Thymus (tissue), 14 donors: ENCODE data around the gene CCDC169. TPM values are rescaled to one million over a fixed set of nuclear protein-coding genes. Genes with fewer than 3 reads are reported as not detected.

Experiments used
- DNase-seq, 9 donors: peaks; one replicate each; pipeline ENCODE4 v3.0.0-alpha.2; 2013; ENCODE audit warnings: low spot score in 9 of 9, low read depth in 6 of 9, missing footprints in 1 of 9
- H3K27ac ChIP-seq, 2 donors: one replicate each; pipeline ENCODE4 v1.5.1; 2013; ENCODE audit warnings: control low read depth in 1 of 2, low read depth in 1 of 2, low read length in 1 of 2, mild to moderate bottlenecking in 1 of 2, moderate library complexity in 1 of 2
- H3K27me3 ChIP-seq, 2 donors: one replicate each; pipeline ENCODE4 v1.5.1; 2013; ENCODE audit warnings: low read length in 1 of 2; ENCODE audit not compliant: control insufficient read depth in 2 of 2, insufficient read depth in 1 of 2
- H3K36me3 ChIP-seq, 2 donors: one replicate each; pipeline ENCODE4 v1.5.1; 2013; ENCODE audit warnings: low read length in 1 of 2, mild to moderate bottlenecking in 1 of 2, moderate library complexity in 1 of 2; ENCODE audit not compliant: control insufficient read depth in 2 of 2, insufficient read depth in 2 of 2
- H3K4me1 ChIP-seq, 2 donors: one replicate each; pipeline ENCODE4 v1.5.1; 2013; ENCODE audit warnings: low read length in 2 of 2; ENCODE audit not compliant: control insufficient read depth in 2 of 2, insufficient read depth in 2 of 2
- H3K4me3 ChIP-seq, 2 donors: one replicate each; pipeline ENCODE4 v1.5.1; 2013; ENCODE audit warnings: low read length in 2 of 2, control low read depth in 1 of 2, mild to moderate bottlenecking in 1 of 2
- H3K9me3 ChIP-seq, 2 donors: one replicate each; pipeline ENCODE4 v1.5.1; 2013; ENCODE audit warnings: low read length in 1 of 2, mild to moderate bottlenecking in 1 of 2; ENCODE audit not compliant: control insufficient read depth in 2 of 2, insufficient read depth in 1 of 2
- whole genome bisulfite sequencing: extraction: QIAGEN DNeasy Blood & Tissue Kit; methylation state at CpG from one replicate; pipeline ENCODE4 v1.1.7; 2013; 5-methylcytosine and 5-hydroxymethylcytosine counted together
- long read RNA-seq, 10 donors: transcript quantifications; one replicate each; lab custom pipeline, GENCODE V29; 2026
- polyA plus RNA-seq: library from polyadenylated mRNA; stranded (reverse); fragments of 200-250 nt; gene quantifications from one replicate; pipeline ENCODE4 v1.2.3, GENCODE V29; 2013
- total RNA-seq: library from RNA; stranded (reverse); fragments of 120-200 nt; gene quantifications from one replicate; pipeline ENCODE4 v1.2.4, GENCODE V29; 2013
- donor health status: healthy.

The CCDC169 gene
- total RNA-seq, result 0.66 TPM
- polyA plus RNA-seq, result 0.23 TPM
- long read RNA-seq, donor 1, result 0 reads
- long read RNA-seq, donor 2, result 0 reads
- long read RNA-seq, donor 3, result 0 reads
- long read RNA-seq, donor 4, result 0 reads
- long read RNA-seq, donor 5, result 0 reads
- long read RNA-seq, donor 6, result 0 reads
- long read RNA-seq, donor 7, result 0 reads
- long read RNA-seq, donor 8, result 0 reads
- long read RNA-seq, donor 9, result 0 reads
- long read RNA-seq, donor 10, result 0 reads

DNA sequence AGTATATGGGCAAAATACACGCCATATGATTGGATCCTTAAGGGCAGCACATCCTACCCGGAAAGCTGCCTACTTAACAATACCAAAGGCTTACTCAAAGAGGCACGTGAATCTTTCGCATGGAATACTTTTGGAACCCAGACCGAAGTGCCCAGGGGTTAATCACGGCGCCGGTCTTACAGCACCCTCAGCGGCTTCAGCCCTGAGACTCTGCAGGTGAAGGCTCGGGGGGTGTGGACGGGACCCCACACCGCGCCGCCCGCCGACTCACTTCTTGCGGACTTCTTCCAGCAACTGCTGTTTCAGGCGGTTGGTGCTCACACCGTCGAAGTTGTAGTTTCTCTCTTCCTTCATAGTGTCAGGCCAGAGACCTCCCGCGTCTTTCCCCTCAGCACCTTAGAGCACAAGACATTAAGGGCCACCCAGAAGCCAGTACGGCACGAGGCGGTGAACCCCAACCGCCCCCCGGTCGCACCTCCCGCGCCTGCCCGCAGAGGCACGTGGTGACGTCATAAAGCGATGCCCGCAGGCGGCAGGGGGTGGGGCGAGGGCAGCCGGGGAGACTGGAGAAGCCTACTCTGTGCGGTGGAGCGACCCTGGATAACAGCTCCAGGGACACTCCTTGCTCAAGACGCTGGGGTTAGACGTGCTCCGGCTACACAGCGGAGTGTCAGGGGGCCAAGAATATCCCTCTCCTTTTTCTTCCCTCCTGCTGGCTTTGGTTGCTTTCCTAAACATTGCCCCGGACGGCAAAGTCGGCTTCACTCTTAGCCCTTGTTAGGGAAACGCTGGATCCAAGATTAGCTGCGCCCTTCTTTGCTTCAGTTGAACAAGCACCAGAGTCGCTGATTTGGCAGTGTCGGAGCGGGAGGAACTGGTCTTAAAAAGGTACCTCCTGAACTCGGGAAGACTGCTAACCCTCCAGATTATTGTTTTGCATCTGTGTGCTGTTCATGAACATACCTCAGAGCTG, at the start of gene CCDC169:
Gene CCDC169 (minus strand): TSS at position 449 of the 973 bp plus-strand sequence. CDS start 95 bp downstream, at position 354.
- Histone ChIP-seq H3K36me3 (no peaks in the 10 kb centered on the region), H3K9me3 (no peaks in the 10 kb centered on the region), H3K4me3 (peak within 1 kb of the TSS; percentile 51 to 54), H3K27ac (no peak within 1 kb of the TSS), H3K4me1 (no peaks in the 10 kb centered on the region), H3K27me3 (peaks cover 0 to 18% of the 10 kb centered on the region in 2 donors)
- 1% methylated on average over 53 of the region's 53 CpGs for WGBS
- peak in 7 of 9 donors; percentile 23 to 74 (median 53) for DNase-seq

DNA sequence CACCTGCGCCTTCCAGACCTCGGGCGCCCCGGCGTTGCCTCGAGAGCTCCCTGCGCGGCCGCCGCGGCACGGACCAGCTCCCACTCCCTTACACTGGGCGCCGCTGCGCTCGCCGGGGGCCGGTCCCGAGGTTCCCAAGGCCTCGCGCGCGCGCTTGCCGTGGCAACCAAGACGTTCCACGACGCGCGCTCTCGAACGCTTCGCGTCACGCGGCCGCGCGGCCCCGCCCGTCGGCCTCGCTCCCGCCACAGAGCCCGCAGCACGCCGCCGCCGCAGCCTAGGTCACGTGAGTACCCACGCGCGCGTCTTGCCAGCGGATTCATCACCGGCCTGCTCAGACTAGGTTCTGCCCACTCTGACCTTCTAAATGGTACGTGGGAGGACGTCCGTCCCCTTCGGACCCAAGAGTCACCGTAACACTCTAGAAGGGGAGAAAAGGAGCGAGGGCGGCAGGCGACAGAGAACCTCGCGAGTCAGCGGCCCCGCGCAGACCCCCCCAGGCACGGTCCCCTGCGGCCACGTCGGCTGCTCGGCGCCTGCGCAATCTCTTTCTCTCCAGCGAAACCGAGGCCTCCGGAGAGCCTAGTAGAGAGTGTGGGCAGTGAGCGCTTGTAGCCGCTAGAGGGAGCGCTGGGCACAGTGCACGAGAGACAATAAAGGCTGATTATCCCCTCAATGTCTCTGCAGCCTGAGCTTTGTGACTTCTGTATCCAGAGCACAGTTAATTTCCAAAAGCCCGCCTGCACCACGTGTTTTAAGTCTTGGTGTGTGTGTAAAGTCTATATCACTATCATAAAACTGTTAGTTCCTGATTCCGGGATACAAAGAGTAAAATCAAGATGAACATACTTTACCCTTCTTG, 48.8 kb upstream of the CCDC169 start, which contains the start of gene SPART:
Gene SPART (minus strand): TSS at position 173 of the 862 bp plus-strand sequence. CDS start 10,564 bp downstream, outside the sequence.
- WGBS, result under 1% methylated on average over 86 of the region's 86 CpGs
- peaks cover 2 to 9% of the 10 kb centered on the region in 2 donors for H3K27me3 ChIP-seq
- no peaks in the 10 kb centered on the region for H3K9me3 ChIP-seq
- no peaks in the 10 kb centered on the region for H3K36me3 ChIP-seq
- peak; percentile 73 to 94 (median 87) for DNase-seq
- H3K4me3 ChIP-seq, result peak within 1 kb of the TSS; percentile 78 to 79
- peak within 1 kb of the TSS; percentile 86 to 90 for H3K27ac ChIP-seq
- H3K4me1 ChIP-seq, result peaks cover 4 to 9% of the 10 kb centered on the region in 2 donors

DNA sequence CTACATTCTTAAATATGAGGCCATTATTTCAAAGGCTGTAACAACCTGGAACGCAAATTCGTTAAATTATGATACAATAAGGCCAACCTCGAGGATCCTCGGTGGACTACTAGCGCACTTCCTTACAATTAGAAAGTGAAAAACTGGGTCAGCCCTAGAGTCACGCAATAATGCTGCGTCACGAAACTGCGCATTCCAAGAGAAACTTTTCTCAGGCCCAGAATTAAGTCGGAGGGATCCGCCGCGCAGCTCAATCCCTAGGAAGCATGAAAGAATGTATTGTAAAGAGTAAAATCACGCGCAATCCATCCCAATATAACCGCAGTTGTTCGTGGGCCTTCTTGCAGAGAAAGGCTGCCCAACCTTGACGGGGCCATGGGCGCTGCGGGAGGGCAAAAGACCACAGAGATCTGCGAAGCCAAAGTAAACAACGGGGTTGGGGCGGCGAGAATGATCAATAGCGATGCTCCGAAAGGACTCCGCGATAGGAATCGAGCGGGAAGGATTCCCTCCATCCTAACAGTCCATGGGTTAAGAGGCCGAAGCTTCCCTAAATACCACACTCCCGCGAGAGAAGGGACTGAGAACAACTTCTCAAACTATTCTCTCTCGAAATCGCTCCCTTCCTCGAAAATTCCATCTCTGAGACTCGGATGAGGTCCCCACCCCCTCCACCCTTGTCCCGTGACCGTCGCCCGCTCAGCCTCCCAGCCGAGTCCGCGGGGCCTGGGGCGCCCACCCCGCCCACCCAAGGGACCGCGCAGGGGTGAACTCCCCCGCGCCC, 48.0 kb upstream of the CCDC169 start:
- peak overlapping the region; percentile 86 for H3K27ac ChIP-seq
- under 1% methylated on average over 50 of the region's 50 CpGs for WGBS
- H3K4me3 ChIP-seq, result peak overlapping the region; percentile 78 to 79
- peak in 8 of 9 donors; percentile 16 to 66 (median 36) for DNase-seq
- H3K36me3 ChIP-seq, result no peaks in the 10 kb centered on the region
- H3K9me3 ChIP-seq, result no peaks in the 10 kb centered on the region
- H3K27me3 ChIP-seq, result peaks cover 2 to 9% of the 10 kb centered on the region in 2 donors
- H3K4me1 ChIP-seq, result peaks cover 4 to 9% of the 10 kb centered on the region in 2 donors

DNA sequence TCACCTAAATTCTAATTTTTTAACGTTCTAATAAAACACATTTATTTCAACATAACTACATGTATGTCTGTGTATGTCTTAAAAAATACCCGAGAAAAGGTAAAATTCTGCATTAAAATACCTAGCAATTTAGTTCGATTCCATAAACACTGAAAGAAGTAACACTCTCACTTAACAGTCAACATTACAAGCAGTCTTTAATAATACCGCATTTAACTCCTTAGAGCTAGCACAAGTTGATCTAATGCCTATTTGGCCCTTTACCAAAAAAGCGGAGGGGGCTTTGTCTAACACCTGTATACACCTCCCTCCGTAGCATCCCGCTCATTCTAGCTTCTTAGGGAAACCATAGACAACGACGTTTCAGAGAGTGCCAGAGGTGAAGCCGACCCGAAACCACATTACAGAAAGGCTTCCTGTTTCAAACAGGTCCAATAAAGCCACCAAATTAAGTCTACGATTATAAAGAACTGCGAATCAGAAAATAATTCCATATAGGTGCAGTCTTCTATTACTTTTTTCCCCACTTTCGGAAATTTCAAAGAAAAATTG, 47.3 kb upstream of the CCDC169 start:
- Histone ChIP-seq H3K36me3 (no peaks in the 10 kb centered on the region), H3K9me3 (no peaks in the 10 kb centered on the region), H3K4me1 (peaks cover 4 to 9% of the 10 kb centered on the region in 2 donors), H3K27me3 (peaks cover 2 to 9% of the 10 kb centered on the region in 2 donors), H3K4me3 (peak overlapping the region; percentile 78 to 79), H3K27ac (peak overlapping the region; percentile 86)
- WGBS, result 8% methylated on average over 14 of the region's 14 CpGs
- peak in 5 of 9 donors; percentile 0 to 49 (median 17) for DNase-seq

DNA sequence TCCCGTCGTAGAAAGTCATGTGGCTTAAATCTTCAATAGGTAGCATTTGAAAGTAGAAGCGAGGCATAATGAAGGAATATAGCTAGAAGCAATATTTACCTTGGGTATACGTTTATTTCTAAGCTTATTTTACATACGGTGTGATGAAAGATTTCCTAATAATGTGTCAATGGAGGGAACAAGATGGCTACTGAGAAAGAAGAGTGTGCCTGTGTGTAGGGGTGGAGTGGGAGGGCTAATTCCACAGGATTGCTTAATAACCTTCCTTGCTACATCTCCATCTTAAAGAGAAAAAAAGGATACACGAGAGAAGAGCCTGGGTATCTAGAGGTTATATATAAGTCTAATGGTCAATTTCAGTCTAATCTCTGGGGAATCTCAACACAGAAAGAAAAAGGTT, 46.6 kb upstream of the CCDC169 start:
- WGBS, result 94% methylated on average over 6 of the region's 6 CpGs
- DNase-seq, result no peak
- H3K27me3 ChIP-seq, result peaks cover 2 to 9% of the 10 kb centered on the region in 2 donors
- no peaks in the 10 kb centered on the region for H3K9me3 ChIP-seq
- H3K36me3 ChIP-seq, result no peaks in the 10 kb centered on the region
- H3K27ac ChIP-seq, result no peak overlapping the region
- peaks cover 4 to 9% of the 10 kb centered on the region in 2 donors for H3K4me1 ChIP-seq
- H3K4me3 ChIP-seq, result no peak overlapping the region

DNA sequence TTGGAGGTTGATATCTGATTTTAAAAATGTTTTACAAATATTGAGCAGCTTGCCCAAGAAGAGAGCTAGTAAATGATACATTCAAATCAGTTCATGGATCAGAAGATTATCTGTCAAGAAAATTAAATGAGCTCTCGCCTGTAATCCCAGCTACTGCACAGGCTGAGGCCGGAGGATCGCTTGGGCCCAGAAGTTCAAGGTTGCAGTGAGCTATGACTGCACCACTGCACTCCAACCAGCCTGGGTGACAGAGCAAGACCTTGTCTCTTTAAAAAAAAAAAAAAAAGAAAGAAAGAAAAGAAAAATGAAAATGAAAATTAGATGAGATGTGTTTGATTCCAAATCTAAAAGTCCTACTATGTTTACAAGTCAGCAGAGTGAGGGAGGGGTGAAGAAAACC, 46.2 kb upstream of the CCDC169 start:
- peaks cover 4 to 9% of the 10 kb centered on the region in 2 donors for H3K4me1 ChIP-seq
- no peak overlapping the region for H3K4me3 ChIP-seq
- WGBS, result 98% methylated on average over 3 of the region's 3 CpGs
- H3K27me3 ChIP-seq, result peaks cover 2 to 9% of the 10 kb centered on the region in 2 donors
- no peak for DNase-seq
- no peaks in the 10 kb centered on the region for H3K36me3 ChIP-seq
- no peak overlapping the region for H3K27ac ChIP-seq
- H3K9me3 ChIP-seq, result no peaks in the 10 kb centered on the region

DNA sequence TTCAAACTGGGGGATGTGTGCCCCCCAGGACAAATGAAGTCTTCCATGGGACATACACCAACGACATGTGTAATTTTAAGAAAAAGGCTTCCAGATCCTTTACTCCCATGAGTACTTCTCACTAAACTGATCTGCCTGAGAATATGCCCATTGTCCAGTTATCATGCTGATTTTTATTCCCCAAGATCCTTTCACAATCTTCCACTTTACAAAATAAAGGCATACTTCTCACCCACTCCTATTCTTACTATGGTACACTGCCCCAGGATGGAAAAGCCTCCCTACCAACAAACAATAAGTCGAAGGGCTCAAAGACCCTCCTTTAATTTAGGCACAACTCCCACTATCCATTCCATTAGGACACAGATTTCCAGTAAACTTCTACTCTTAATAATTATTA, 45.1 kb upstream of the CCDC169 start:
- Histone ChIP-seq H3K4me3 (no peak overlapping the region), H3K27ac (no peak overlapping the region), H3K27me3 (peaks cover 2 to 9% of the 10 kb centered on the region in 2 donors), H3K36me3 (no peaks in the 10 kb centered on the region), H3K4me1 (peaks cover 4 to 9% of the 10 kb centered on the region in 2 donors), H3K9me3 (no peaks in the 10 kb centered on the region)
- 96% methylated on average over 2 of the region's 2 CpGs for WGBS
- no peak for DNase-seq

DNA sequence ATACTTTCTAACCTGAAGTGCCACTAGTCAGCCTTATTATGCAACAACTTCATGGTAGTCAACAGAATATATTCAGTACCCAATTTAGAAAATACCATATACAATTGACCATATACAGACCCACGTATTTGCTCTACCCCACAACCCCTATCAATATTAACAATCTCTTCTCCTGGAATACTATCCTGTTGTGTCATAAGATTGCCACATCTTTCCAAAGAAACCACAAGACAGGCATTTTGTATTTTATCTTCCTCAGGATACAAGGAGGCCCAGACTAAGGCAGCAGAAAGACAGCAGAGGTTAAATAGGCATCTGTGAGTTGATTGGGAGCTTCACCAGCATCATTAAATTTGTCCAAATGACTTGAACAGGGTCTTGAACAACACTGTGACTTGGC, 44.1 kb upstream of the CCDC169 start:
- 96% methylated on average over 1 of the region's 1 CpG for WGBS
- Histone ChIP-seq H3K9me3 (no peaks in the 10 kb centered on the region), H3K4me3 (no peak overlapping the region), H3K4me1 (peaks cover 4 to 7% of the 10 kb centered on the region in 2 donors), H3K36me3 (no peaks in the 10 kb centered on the region), H3K27ac (no peak overlapping the region), H3K27me3 (peaks cover 2 to 9% of the 10 kb centered on the region in 2 donors)
- no peak for DNase-seq
